Progenitor cell of endocrine pancreas (in vitro differentiated cells): ENCODE measurements around the gene L3MBTL4. TPM values are rescaled to one million over a fixed set of nuclear protein-coding genes. Genes with fewer than 3 reads are reported as not detected.

Experiments
- DNase-seq: peaks from one replicate; pipeline ENCODE4 v3.0.0; 2021; ENCODE audit warnings: low spot score; ENCODE audit not compliant: unreplicated experiment
- H3K27ac Mint-ChIP-seq: 2 replicates; pipeline ENCODE4 v1.8.0; 2021; ENCODE audit warnings: mild to moderate bottlenecking, moderate library complexity, mixed read lengths
- H3K27me3 Mint-ChIP-seq: 2 replicates; pipeline ENCODE4 v1.8.0; 2021; ENCODE audit warnings: mixed read lengths
- H3K36me3 Mint-ChIP-seq: 2 replicates; pipeline ENCODE4 v1.8.0; 2022; ENCODE audit warnings: mixed read lengths; ENCODE audit not compliant: insufficient read depth
- H3K4me1 Mint-ChIP-seq: 2 replicates; pipeline ENCODE4 v1.8.0; 2021; ENCODE audit warnings: low read depth, mixed read lengths
- H3K4me3 Mint-ChIP-seq: 2 replicates; pipeline ENCODE4 v1.8.0; 2021; ENCODE audit warnings: low read depth, mild to moderate bottlenecking, moderate library complexity, mixed read lengths
- H3K9me3 Mint-ChIP-seq: 2 replicates; pipeline ENCODE4 v1.8.0; 2021; ENCODE audit warnings: low read depth, mixed read lengths
- total RNA-seq: library from RNA; stranded (reverse); gene quantifications from 2 replicates; pipeline ENCODE4 v1.2.1, GENCODE V29; 2021
- TF ChIP-seq, protein P1 (sequence below): fragments of 200-600 bp; sonication (generic); IDR thresholded peaks from one replicate; pipeline ENCODE4 v1.5.0; 2021; ENCODE audit warnings: antibody characterized with exemption, mild to moderate bottlenecking; ENCODE audit not compliant: unreplicated experiment

The L3MBTL4 gene
- total RNA-seq, 1 donor from 2014 or later: 8.0 TPM

DNA sequence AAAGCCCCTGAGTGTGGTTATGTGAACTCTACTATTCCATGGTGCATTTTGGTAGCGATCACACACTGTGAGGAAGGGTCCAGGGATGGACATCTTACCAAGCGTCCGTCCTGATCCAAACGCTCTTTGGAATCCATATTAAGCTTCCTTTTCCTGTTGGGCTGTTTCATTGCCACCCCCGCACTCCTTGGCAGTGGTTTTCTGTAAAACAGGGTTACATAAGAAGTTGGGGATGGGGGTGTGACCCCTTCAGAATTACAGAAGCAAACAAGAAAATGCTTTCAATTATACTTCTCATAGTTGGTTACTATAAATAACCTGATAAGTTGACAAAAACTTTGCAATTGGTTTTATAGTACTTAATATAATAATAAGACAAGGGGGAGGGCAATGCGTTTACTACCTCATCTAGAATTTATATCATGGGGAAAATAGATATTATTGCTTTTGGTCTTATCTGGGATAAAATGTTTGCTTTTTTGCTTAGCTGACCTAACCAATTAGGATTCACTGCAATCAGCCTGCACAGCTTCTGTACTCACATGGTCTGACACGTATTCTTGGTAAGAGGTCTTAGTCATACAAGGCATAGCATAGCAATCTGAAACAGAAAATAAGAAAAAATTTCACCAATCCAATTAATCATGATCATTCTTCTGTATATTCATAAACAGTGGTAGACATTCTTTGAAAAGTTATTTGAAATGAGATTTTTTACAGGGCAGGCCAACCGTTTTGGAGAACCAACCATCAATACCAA, 103.1 kb downstream of the L3MBTL4 start:
- no peak overlapping the region for H3K27ac Mint-ChIP-seq
- TF ChIP-seq, protein P1, sequence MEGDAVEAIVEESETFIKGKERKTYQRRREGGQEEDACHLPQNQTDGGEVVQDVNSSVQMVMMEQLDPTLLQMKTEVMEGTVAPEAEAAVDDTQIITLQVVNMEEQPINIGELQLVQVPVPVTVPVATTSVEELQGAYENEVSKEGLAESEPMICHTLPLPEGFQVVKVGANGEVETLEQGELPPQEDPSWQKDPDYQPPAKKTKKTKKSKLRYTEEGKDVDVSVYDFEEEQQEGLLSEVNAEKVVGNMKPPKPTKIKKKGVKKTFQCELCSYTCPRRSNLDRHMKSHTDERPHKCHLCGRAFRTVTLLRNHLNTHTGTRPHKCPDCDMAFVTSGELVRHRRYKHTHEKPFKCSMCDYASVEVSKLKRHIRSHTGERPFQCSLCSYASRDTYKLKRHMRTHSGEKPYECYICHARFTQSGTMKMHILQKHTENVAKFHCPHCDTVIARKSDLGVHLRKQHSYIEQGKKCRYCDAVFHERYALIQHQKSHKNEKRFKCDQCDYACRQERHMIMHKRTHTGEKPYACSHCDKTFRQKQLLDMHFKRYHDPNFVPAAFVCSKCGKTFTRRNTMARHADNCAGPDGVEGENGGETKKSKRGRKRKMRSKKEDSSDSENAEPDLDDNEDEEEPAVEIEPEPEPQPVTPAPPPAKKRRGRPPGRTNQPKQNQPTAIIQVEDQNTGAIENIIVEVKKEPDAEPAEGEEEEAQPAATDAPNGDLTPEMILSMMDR: no peak
- H3K36me3 Mint-ChIP-seq: peaks cover 9% of the 10 kb centered on the region
- no peaks in the 10 kb centered on the region for H3K27me3 Mint-ChIP-seq
- H3K9me3 Mint-ChIP-seq: peaks cover 3% of the 10 kb centered on the region
- no peak overlapping the region for H3K4me3 Mint-ChIP-seq
- peaks cover 3% of the 10 kb centered on the region for H3K4me1 Mint-ChIP-seq
- DNase-seq: no peak

DNA sequence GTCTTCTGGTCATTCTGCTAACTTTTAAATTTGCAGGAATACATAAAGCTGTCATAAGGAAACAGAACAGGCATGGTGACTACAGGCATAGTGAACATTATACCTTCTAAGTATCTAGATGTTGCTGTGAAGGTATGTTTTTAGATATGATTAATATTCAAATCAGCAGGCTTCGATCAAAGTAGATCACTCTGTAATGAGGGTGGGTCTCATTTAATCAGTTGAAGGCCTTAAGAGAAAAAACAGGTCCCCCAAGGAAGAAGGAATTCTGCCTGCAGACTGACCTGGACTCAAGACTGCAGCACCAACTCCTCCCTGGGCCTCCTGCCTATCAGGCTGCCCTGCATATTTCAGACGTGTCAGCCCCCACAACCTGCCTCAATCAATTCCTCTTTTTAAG, 104.0 kb downstream of the L3MBTL4 start:
- Mint-ChIP-seq H3K36me3 (peaks cover 9% of the 10 kb centered on the region), H3K27ac (no peak overlapping the region), H3K4me1 (peaks cover 4% of the 10 kb centered on the region), H3K9me3 (peaks cover 3% of the 10 kb centered on the region), H3K4me3 (no peak overlapping the region), H3K27me3 (no peaks in the 10 kb centered on the region)
- TF ChIP-seq, protein P1: no peak
- DNase-seq: no peak

DNA sequence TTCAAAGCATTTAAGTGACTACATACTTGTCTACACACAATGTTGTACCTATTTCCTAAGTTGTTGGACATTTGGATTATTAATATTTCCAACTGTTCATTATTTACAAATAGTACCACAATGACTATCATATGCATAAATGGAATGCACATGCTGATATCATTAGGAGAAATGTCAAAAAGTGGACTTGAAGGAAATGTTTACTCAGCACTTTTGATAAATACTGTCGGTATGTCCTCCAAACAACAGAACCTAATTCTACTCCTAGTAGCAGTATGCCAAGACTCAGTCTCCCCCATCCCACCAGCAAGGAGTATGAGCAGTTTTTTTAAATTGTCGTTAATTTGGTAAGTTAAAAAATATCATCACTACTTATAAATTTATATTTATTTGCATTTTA, 116.8 kb downstream of the L3MBTL4 start:
- no peaks in the 10 kb centered on the region for H3K9me3 Mint-ChIP-seq
- TF ChIP-seq, protein P1: no peak

DNA sequence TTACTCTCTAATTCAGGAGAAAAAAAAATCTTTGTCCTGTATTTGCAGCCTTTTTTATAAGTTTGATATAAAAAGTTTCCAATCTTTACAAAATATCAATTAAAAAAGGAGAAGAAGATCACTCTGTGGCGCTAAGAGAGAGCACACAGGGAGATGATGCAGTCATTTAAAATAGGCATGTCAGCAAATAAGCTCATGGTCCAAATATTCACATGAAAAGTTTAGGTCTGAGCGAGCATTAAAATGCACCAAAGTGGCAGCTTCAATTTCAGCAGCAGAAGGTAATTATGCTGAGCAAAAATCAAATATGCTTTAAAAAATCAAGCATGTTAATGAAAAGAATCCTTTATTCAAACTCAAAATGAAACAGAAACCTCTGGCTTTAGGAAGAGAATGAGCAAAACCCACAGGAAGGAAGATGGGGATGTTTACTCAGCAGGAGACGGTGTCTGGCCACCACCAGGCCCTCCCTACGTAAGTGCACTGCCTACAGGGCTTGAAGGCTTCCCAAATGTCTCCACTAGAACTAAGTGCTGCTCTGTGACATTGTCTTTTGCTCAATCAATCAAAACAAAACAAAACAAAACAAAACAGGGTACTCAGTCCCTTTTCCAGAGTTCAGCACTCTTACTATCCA, 120.4 kb downstream of the L3MBTL4 start:
- Mint-ChIP-seq H3K4me1 (peaks cover 2% of the 10 kb centered on the region), H3K4me3 (no peak overlapping the region), H3K27me3 (no peaks in the 10 kb centered on the region), H3K36me3 (no peaks in the 10 kb centered on the region), H3K9me3 (no peaks in the 10 kb centered on the region), H3K27ac (no peak overlapping the region)
- TF ChIP-seq, protein P1: no peak
- DNase-seq: no peak

More for the DNA sequence above, 116.8 kb downstream of the L3MBTL4 start:
- Mint-ChIP-seq H3K4me3 (no peak overlapping the region), H3K27ac (no peak overlapping the region), H3K36me3 (no peaks in the 10 kb centered on the region), H3K27me3 (no peaks in the 10 kb centered on the region), H3K4me1 (peaks cover 2% of the 10 kb centered on the region)
- DNase-seq: no peak

DNA sequence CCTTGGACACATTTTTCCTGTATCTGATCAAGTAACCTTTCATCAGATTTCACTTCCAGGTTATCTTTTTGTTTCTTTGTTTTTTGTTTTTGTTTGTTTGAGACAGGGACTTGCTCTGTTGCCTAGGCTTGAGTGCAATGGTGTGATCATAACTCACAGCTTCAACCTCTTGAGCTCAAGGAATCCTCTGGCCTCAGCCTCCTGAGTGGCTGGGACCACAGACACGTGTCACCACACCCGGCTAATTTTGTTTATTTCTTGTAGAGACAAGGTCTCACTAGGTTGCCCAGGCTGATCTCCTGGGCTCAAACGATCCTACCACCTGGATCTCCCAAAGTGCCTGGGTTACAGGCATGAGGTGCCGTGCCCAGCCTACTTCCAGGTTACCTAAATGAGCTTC, 124.9 kb downstream of the L3MBTL4 start:
- Mint-ChIP-seq H3K4me1 (peaks cover 3% of the 10 kb centered on the region), H3K27ac (no peak overlapping the region), H3K9me3 (no peaks in the 10 kb centered on the region), H3K4me3 (no peak overlapping the region), H3K27me3 (no peaks in the 10 kb centered on the region), H3K36me3 (peaks cover 3% of the 10 kb centered on the region)
- TF ChIP-seq, protein P1: no peak
- no peak for DNase-seq
